Stimulated activated CD4-positive, alpha-beta T cell treated with anti-CD3 and anti-CD28 coated beads, TNF-alpha, amount 100 ng/mL, for 24 hours (primary cell): ENCODE data around the gene C19orf33.

ENCODE experiments used
- DNase-seq, 3 experiments: peaks; one replicate each; pipeline ENCODE4 v3.0.0-alpha.2; 2020; ENCODE audit warnings: low read depth in 3 of 3

The C19orf33 gene

DNA sequence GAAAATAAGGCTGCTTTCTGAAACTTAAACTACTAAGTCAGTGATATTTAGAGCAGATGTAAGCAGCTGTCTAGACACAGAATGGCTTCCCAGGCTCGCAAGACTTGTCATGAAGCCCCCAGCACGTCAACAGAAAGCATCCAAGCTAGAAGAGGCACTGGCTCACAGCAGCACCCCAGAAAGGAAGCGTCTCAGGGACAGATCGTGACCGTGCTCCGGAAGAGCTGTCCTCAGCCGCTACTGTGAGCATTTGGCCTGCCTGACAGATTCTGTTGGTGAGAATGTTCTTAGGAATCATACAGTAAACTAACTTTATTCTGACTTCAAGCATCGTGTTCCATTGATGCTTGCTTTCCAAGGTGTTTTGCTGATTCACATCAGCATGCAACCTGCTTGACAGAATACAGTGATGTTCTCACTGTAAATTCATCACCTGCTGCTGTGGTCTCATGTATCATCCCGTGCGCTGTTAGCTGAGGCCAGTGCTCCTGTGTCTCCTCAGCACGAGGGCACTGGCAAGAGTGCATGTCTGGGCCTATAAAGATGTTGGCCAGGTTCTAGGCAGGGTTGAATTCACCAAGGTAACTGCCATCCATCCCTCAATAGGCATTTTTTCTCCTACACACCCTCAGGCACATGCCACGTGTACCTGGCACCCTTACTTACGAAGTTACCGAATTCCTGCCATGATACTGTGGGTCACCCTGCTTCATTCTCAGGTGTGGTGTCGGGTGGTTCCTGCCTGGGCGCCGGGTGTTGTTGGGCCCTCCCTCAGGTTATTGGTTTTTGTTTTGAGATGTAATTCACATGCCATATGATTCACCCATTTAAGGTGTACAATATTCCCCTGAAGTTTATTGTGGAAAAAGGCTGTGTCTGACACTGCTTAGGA is 23.8 kb upstream of the C19orf33 start:
- no peak for DNase-seq

DNA sequence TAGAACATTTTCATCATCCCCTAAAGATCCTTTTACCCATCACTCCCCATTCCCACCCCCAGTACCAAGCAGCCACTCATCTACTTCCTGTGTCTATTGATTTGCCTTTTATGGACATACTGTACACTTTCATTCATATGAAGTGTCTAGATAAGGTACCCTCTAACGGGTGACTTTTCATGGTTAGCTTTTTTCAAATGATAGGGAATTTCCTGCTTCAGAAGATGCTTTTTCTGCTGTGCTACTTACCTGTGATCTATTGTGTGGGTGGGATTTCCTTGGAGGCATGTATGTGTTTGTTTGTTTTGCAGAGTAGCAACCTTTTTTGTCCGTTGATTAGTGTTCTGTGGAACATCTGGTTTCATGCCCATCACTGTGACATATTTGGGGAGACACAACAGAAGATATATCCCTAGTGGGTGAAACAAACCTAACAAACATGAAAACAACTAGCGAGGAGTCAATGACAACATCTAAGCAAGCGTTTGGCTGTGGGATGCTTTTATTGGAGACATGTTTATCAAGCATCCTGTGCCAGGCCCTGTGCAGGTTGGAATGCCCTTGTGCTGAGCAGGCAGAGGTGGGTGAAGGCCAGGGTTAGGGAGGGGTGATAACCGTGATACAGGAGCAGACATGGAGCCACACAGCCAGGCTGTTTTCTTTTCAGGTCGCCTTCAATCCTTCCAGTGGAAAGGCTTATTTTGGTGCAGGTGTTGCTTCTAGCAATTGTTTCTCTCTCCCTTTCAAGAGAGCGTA is 22.1 kb upstream of the C19orf33 start:
- no peak for DNase-seq

DNA sequence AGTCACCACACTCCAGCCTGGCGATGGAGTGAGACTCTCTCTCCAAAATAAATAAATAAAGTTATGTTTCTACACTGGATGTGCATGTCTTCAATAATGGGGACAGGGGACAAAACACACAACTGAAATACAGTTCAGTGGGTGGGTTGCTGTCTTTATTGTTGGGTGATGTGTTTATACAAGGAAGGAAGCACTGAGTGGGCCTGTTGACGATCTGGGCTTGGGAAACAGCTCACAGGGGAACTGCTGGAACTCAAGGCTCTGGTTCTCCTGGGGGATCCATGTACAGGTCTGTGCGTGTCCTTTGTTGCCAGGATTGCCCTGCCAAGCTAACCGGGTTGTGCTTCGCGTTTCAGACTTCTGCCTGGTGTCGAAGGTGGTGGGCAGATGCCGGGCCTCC is 20.8 kb upstream of the C19orf33 start:
- no peak for DNase-seq

DNA sequence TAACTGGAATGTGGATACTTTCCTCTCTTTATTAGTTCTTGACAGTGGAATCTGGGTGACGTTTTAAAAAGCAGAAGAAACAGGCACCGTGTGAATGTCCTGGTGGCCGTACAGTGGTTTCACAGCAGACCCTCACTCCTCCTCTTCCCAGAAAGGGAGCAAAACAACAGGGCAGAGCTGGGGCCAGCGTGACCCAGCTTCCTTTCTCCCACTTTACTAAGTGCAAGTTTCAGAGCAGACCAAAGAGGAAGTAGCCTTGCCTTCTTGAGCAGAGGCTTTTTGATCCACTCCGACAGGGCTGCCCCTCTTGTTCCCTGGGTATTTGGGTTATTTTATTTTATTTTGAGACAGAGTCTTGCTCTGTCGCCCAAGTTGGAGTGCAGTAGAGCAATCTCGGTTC is 19.6 kb upstream of the C19orf33 start:
- no peak for DNase-seq

DNA sequence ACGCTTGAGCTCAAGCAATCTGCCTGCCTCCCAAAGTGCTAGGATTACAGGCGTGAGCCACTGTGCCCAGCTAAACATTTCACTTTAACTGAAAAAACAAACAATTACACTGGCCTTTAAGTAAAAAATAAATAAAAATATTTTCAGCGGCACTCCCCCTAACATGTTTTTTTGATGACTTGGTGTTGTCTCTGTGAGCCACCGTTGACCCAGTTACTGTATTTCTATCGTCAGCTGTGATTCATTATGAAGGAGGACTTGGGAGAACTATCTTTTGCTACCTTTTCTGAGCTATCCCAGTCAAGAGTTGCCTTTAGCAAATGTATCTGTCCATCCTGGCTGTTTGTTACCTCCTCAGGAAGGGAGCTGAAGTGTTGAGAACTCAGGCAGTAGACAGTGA is 18.5 kb upstream of the C19orf33 start:
- DNase-seq = no peak

GRCh38 chr19:38287604-38288003 is 16.4 kb upstream of the C19orf33 start:
- DNase-seq = no peak

- no peak for DNase-seq
Observed at GRCh38 chr19:38288123-38288855, 15.8 kb upstream of the C19orf33 start.

GRCh38 chr19:38289955-38290354 is 14.1 kb upstream of the C19orf33 start:
- no peak for DNase-seq

DNA sequence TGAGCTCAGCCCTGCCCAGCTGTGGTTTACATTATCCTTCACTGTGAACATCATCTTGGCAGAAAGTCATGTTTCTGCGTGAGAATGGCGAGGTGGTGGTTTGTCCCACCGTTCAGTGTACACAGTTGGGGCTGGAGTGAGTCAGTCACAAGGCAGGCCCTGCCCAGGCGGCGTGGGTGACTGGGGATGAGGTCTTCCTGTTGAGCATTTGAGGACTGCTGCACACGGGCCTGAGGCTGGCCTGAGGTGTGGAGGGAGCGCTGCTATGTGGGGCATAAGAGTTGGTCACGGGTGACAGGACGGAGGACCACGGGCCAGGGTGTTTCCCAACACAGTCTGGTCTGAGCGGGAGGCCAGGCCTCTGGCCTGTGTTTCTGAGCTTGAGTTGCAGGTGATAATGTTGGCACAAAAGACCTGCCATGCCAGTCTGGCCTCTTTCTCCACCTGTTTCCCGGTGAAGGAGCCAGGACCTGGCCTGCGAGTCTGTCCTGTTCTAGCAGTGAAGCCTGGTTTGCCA is 13.4 kb upstream of the C19orf33 start:
- no peak for DNase-seq

DNA sequence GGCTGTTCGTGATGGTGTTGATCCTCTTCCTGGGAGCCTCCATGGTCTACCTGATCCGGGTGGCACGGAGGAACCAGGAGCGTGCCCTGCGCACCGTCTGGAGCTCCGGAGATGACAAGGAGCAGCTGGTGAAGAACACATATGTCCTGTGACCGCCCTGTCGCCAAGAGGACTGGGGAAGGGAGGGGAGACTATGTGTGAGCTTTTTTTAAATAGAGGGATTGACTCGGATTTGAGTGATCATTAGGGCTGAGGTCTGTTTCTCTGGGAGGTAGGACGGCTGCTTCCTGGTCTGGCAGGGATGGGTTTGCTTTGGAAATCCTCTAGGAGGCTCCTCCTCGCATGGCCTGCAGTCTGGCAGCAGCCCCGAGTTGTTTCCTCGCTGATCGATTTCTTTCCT is 12.2 kb upstream of the C19orf33 start:
- no peak for DNase-seq

DNA sequence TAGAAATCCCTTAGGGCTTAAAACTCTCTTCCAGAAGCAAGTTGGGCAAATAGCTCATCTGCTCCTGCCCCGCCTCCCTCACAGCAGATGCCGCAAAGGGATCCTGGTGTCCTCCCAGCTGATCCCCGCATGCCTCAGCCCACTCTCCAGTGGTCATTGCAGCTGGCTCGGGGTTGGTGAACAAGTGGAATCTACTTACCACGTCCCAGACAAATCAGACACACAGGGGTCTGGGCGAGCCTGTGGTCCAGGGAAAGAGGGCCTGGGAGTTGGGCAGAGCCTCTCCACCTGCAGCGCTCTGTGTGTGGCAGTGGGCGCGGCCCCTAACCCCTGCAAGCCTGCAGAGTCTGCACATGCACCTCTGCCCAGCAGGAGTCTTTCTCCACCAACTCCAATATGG is 10.8 kb upstream of the C19orf33 start:
- DNase-seq = no peak

DNA sequence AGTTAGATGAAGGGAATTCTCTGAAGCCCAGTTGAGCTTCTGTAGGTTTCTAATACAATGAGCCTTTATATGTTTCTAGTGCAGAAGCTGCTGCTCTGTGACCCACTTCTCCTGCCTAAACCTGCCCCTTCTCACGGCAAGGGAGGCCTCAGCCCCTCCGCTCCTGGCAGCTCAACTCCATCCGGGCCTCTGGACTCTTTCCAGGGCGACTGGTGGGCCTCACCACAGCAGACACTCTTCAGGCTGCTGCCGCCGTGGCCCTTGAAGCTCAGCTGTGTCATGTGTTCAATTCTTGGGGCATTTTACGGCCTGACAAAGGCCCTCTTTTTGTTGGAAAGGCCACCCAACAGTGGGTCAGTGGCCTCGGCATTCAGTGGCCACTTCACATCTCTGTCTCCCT is 10.0 kb upstream of the C19orf33 start:
- no peak for DNase-seq

DNA sequence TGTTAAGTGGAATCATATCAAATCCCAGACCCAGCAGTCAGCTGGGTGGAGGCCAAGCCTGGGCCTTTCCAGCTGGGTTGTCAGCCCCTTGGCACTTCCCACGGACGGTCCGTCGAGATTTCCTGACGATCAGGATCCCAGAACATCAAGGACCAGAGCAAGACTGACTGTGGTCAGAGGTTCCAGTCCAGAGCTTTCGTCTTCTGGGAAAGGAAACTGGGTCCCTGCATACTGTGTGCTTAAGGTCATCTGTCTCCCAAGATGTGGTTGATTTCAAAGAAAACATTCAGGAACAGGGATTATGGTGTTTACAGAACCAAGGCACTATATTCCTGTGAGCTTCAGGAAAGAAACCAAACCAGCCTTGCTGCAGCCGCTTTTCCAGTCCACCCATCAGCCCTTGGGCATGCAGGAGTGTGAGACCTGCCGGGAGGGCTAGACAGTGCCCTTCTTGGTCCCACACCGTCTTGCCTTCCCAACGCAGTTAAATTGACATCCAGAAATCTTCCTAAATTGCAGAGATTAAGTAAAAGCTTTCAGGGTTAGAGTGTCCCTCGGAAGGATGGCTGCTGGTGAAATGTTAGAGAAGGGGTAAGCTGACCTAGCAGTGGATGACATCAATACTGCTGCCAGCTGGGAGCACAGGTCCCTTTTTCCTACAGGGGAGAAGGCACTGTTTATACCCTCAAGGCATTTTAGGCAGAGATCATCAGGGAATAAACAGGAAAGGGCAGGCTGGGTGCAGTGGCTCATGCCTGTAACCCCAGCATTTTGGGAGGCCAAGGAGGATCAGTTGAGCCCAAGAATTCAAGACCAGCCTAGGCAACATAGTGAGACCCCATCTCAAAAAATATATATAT is 5.0 kb upstream of the C19orf33 start:
- DNase-seq = no peak

- DNase-seq = no peak
Observed at GRCh38 chr19:38304352-38304865, 358 bp downstream of the C19orf33 start.

DNA sequence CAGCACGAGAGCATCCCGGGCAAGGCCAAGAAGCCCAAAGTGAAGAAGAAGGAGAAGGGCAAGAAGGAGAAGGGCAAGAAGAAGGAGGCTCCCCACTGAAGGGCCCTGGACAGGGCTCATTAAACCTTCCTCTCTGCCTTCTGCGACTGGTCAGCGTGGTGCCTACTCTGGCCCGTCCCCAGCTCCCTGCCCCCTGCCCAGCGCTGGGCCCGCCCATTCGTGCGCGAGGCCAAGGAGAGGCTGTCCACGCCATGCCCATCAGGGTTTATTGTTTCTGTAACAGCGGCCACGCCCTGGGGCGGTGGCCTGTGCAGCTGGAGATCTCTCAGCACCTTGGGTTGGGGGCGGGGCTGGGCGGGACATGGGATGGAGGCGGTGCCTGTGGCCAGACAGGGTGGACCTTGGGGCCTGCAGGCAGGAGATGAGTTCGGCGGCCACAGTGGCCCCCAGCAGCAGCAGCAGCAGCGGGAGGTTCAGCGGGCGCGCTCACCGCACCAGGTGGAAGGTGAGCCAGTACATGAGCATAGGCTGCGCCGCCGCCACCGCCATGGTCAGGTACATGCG is 897 bp downstream of the C19orf33 start:
- DNase-seq = no peak

DNA sequence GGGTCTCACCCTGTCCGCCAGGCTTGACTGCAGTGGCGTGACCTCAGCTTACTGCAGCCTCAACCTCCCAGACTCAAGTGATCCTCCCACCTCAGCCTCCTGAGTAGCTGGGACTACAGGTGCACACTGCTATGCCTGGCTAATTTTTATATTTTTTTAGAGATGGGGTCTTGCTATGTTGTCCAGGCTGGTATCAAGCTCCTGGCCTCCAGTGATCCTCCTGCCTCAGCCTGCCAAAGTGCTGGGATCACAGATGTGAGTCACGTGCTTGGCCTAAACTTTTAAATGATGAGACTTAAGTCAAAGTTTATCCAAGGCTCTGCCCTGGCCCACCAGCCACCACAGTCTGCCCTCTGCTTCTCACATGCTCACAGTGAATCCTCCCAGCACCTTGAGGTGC is 2.2 kb downstream of the C19orf33 start:
- no peak for DNase-seq

- DNase-seq = no peak
Observed at GRCh38 chr19:38307076-38307475, 3.0 kb downstream of the C19orf33 start.

DNA sequence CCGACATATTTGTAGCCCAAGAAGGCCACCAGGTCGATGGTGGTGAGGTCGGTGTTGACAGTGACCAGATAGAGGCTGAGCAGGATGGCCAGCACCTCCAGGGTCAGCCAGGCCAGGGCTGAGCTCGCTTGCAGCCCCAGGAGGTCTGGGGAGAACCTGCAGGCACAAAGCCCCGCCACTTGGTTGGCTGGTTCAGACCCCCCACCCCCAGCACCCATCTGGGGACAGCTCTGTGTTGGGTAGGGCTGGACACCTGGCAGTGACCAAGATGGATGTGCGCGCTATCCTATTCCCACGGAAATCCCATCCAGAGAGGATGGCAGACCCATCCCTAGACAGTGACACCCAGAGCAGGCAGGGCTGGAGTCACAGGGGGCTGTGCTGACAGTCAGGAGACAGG is 3.5 kb downstream of the C19orf33 start:
- DNase-seq = no peak

GRCh38 chr19:38308006-38308766 is 4.1 kb downstream of the C19orf33 start:
- DNase-seq = no peak
